Heart right ventricle (tissue), 16 donors: ENCODE measurements around the gene RP9. TPM values are rescaled to one million over a fixed set of nuclear protein-coding genes. Genes with fewer than 3 reads are reported as not detected.
"Not testable (repeated sequence)": the region's sequence is repeated elsewhere in the genome, so short reads cannot be mapped to it uniquely, and the experiment has no call there.

Experiments used
- ATAC-seq, 8 donors: fragments of 200-7000 bp; cut with Tn5 transposase; one replicate each; pipeline ENCODE4 v1.9.1; 2020; ENCODE audit warnings: mild to moderate bottlenecking in 8 of 8, moderate library complexity in 8 of 8, moderate number of reproducible peaks in 1 of 8
- DNase-seq, 2 donors: peaks; one replicate each; pipeline ENCODE4 v3.0.0-alpha.2; 2020
- H3K27ac ChIP-seq, 10 donors: fragments of 200-600 bp; sonication (generic) in 2 of 10; one replicate each; pipeline versions ENCODE4 v1.5.0 to v1.8.0; 2020 to 2022; ENCODE audit warnings: mild to moderate bottlenecking in 3 of 10
- H3K27me3 ChIP-seq, 7 donors: fragments of 200-600 bp; one replicate each; pipeline ENCODE4 v1.8.0; 2021 to 2022; ENCODE audit warnings: mild to moderate bottlenecking in 2 of 7
- H3K36me3 ChIP-seq, 9 donors: fragments of 200-600 bp; sonication (generic) in 1 of 9; one replicate each; pipeline versions ENCODE4 v1.5.0 to v1.8.0; 2020 to 2022; ENCODE audit warnings: mild to moderate bottlenecking in 2 of 9
- H3K4me1 ChIP-seq, 9 donors: fragments of 200-600 bp; sonication (generic) in 1 of 9; one replicate each; pipeline versions ENCODE4 v1.5.0 to v1.8.0; 2020 to 2022; ENCODE audit warnings: mild to moderate bottlenecking in 4 of 9
- H3K4me3 ChIP-seq, 10 donors: fragments of 200-600 bp; sonication (generic) in 2 of 10; one replicate each; pipeline versions ENCODE4 v1.5.0 to v1.8.0; 2020 to 2022; ENCODE audit warnings: mild to moderate bottlenecking in 7 of 10, moderate library complexity in 2 of 10
- H3K9me3 ChIP-seq, 11 donors: fragments of 200-600 bp in 10 of 11; sonication (generic) in 2 of 11; one replicate each; pipeline versions ENCODE4 v1.5.0 to v1.8.0; 2013 to 2022; ENCODE audit warnings: mild to moderate bottlenecking in 2 of 11, control low read depth in 1 of 11, moderate library complexity in 1 of 11
- CTCF ChIP-seq, 9 donors: fragments of 200-600 bp; sonication (generic) in 2 of 9; IDR thresholded peaks; one replicate each; pipeline versions ENCODE4 v1.5.0 to v1.8.0; 2021 to 2022; ENCODE audit warnings: antibody characterized with exemption in 9 of 9, mild to moderate bottlenecking in 5 of 9, moderate library complexity in 1 of 9
- whole genome bisulfite sequencing, 2 donors: extraction: QIAGEN DNeasy Blood & Tissue Kit; methylation state at CpG; one replicate each; pipeline ENCODE4 v1.1.7; 2013; ENCODE audit warnings: inconsistent platforms in 1 of 2; 5-methylcytosine and 5-hydroxymethylcytosine counted together
- intact Hi-C, 10 donors: fragments of 100-400 bp; cut with DNase I; formaldehyde crosslinking; loops; one replicate each; pipeline versions ENCODE4 v1.11.1 to v1.14.2; 2022
- polyA plus RNA-seq, 2 donors: library from polyadenylated mRNA; stranded (reverse); fragments of 200-250 nt; gene quantifications; one replicate each; pipeline ENCODE4 v1.2.3, GENCODE V29; 2013
- total RNA-seq, 10 donors: library from RNA; stranded (reverse); fragmentation: NEBNext Ultra II Directional in 3 of 10; extraction: Animal tissue kit (Norgen Biotek cat#: 25700) in 3 of 10; gene quantifications; one replicate each; pipeline versions ENCODE4 v1.2.1 to v1.2.4, GENCODE V29; 2021 to 2023
- donor health status: Arrhythmogenic right ventricular cardiomyopathy.
- donor health status: ischemic (EF 13 %, LVEDD 7.1; RV severe dilation, severe dysfunction).
- donor health status: healthy with polysubstance abuse.
- donor health status: DM: no; HTN: yes; CAD: no.
- donor health status: DM: no; HTN: no; CAD: no.
- donor health status: ischemic (EF 25% LVEDD 6.9; RV normal size, moderate dysfunction).
- donor health status: ischemic (EF 25% LVEDD 5.7; RV mildly dilated, moderate dysfunction).
- donor health status: healthy.
- donor health status: DM: yes; HTN: yes; CAD: no.
- donor health status: Ischemic cardiomyopathy.
- donor health status: ischemic (EF 35%, LVEDD 5.7; RV mildly dilated, moderate dysfunction).
- donor health status: nonischemic (EF 11% LVEDD 7.7; RV severe dilation, severe dysfunction).
- donor health status: DM: yes; HTN: yes; CAD: no.
- donor health status: PGD.
- donor health status: ischemic (EF 29% LVEDD 5.4; RV normal size, mild dysfunction).
- donor health status: nonischemic (EF 23%, LVEDD 6.1; RV moderate dilation, normal function).

The RP9 gene
- total and polyA plus RNA-seq, 12 donors, result 12.9 to 43.4 (median 19.5) TPM

- H3K4me3 ChIP-seq, result no peak overlapping the region
- peak overlapping the region in 5 of 10 donors; percentile 24 to 67 (median 33) for H3K27ac ChIP-seq
- intact Hi-C loops, result no loop called here
- H3K27me3 ChIP-seq, result no peaks in the 10 kb centered on the region
- TF ChIP-seq CTCF (IDR thresholded peaks at IDR 0.05), result no peak
- peaks cover 0 to 94% (median 58%) of the 10 kb centered on the region in 9 donors for H3K36me3 ChIP-seq
- 40 to 71% methylated on average over 4 of the region's 4 CpGs for WGBS, 2 donors
- DNase-seq (peak in 1 of 2 donors; percentile 18), ATAC-seq (peak in 6 of 8 donors; percentile 48 to 88 (median 72))
- H3K4me1 ChIP-seq, result peaks cover 0 to 29% (median 16%) of the 10 kb centered on the region in 9 donors
- H3K9me3 ChIP-seq, result no peaks in the 10 kb centered on the region
These were observed 9.9 kb downstream of the RP9 start for GRCh38 chr7:33099154-33099940.

GRCh38 chr7:33094745-33095275 is 14.4 kb downstream of the RP9 start:
- DNase-seq, intact Hi-C loops, H3K4me3 ChIP-seq, ATAC-seq, H3K27me3 ChIP-seq, H3K9me3 ChIP-seq, H3K27ac ChIP-seq: not testable (repeated sequence)
- Histone ChIP-seq H3K36me3 (peaks cover 0 to 72% (median 47%) of the 10 kb centered on the region in 9 donors), H3K4me1 (peaks cover 0 to 27% (median 11%) of the 10 kb centered on the region in 9 donors)
- WGBS, 2 donors, result 80 to 87% methylated on average over 5 of the region's 6 CpGs

- TF ChIP-seq CTCF (IDR thresholded peaks at IDR 0.05), result no peak
- peak in 2 of 8 donors; percentile 37 to 44 for ATAC-seq
- Histone ChIP-seq H3K9me3 (no peaks in the 10 kb centered on the region), H3K27ac (peak overlapping the region in 2 of 10 donors; percentile 2 to 42), H3K4me3 (no peak overlapping the region), H3K36me3 (peaks cover 0 to 57% (median 41%) of the 10 kb centered on the region in 9 donors), H3K27me3 (no peaks in the 10 kb centered on the region), H3K4me1 (peaks cover 0 to 11% (median 0%) of the 10 kb centered on the region in 9 donors)
- intact Hi-C loops, result no loop called here
- DNase-seq, result no peak
- WGBS, 2 donors, result 82 to 83% methylated on average over 4 of the region's 4 CpGs
These were observed 15.9 kb downstream of the RP9 start for GRCh38 chr7:33093266-33093665.

- Histone ChIP-seq H3K27ac (no peak overlapping the region), H3K27me3 (no peaks in the 10 kb centered on the region), H3K4me3 (no peak overlapping the region), H3K9me3 (no peaks in the 10 kb centered on the region), H3K4me1 (peaks cover 0 to 17% (median 4%) of the 10 kb centered on the region in 9 donors), H3K36me3 (peaks cover 0 to 41% (median 28%) of the 10 kb centered on the region in 9 donors)
- DNase-seq, result no peak
- intact Hi-C loops, result no loop called here
- no peak for ATAC-seq
- TF ChIP-seq CTCF (IDR thresholded peaks at IDR 0.05), result no peak
- 81 to 91% methylated on average over 5 of the region's 5 CpGs for WGBS, 2 donors
These were observed 17.5 kb downstream of the RP9 start for GRCh38 chr7:33091641-33092191.
